Left lung (tissue), 10 donors: ENCODE data around the gene PDHA1. TPM values are rescaled to one million over a fixed set of nuclear protein-coding genes. Genes with fewer than 3 reads are reported as not detected.

Experiments used
- ATAC-seq: fragments of 200-7000 bp; cut with Tn5 transposase; one replicate; pipeline ENCODE4 v1.9.1; 2020; ENCODE audit warnings: moderate library complexity
- DNase-seq, 4 donors: peaks; one replicate each; pipeline ENCODE4 v3.0.0-alpha.2; 2013 to 2020
- H3K27ac ChIP-seq, 2 donors: fragments of 200-600 bp; sonication (generic) in 1 of 2; one replicate each; pipeline versions ENCODE4 v1.5.0 to v1.8.0; 2020 to 2021
- H3K27me3 ChIP-seq, 2 donors: fragments of 200-600 bp; sonication (generic) in 1 of 2; one replicate each; pipeline versions ENCODE4 v1.5.0 to v1.8.0; 2020 to 2021
- H3K36me3 ChIP-seq, 2 donors: fragments of 200-600 bp; sonication (generic) in 1 of 2; one replicate each; pipeline versions ENCODE4 v1.5.0 to v1.8.0; 2020 to 2021
- H3K4me1 ChIP-seq, 2 donors: fragments of 200-600 bp; one replicate each; pipeline ENCODE4 v1.8.0; 2021
- H3K4me3 ChIP-seq, 2 donors: fragments of 200-600 bp; sonication (generic) in 1 of 2; one replicate each; pipeline versions ENCODE4 v1.5.0 to v1.8.0; 2020 to 2021; ENCODE audit warnings: mild to moderate bottlenecking in 1 of 2
- H3K9me3 ChIP-seq, 2 donors: fragments of 200-600 bp; sonication (generic) in 1 of 2; one replicate each; pipeline versions ENCODE4 v1.5.0 to v1.8.0; 2020 to 2021
- CTCF ChIP-seq, 2 donors: fragments of 200-600 bp; sonication (generic) in 1 of 2; IDR thresholded peaks; one replicate each; pipeline versions ENCODE4 v1.5.0 to v1.8.0; 2021; ENCODE audit warnings: antibody characterized with exemption in 2 of 2
- intact Hi-C, 2 donors: fragments of 100-400 bp; cut with DNase I; formaldehyde crosslinking; loops; one replicate each; pipeline versions ENCODE4 v1.11.2 to v1.14.2; 2022
- polyA plus RNA-seq, 6 donors: library from polyadenylated mRNA; unstranded; fragments of 120-200 nt; gene quantifications; one replicate each; pipeline ENCODE4 v1.2.1, GENCODE V29; 2013; ENCODE audit not compliant: insufficient read length in 6 of 6
- total RNA-seq, 2 donors: library from RNA; stranded (reverse); fragmentation: NEBNext Ultra II Directional; extraction: Animal tissue kit (Norgen Biotek cat#: 25700); gene quantifications; one replicate each; pipeline ENCODE4 v1.2.1, GENCODE V29; 2021
- donor health status: DM: no; HTN: yes; CAD: no.
- donor health status: DM: no; HTN: no; CAD: no.

PDHA1 gene
- total and polyA plus RNA-seq, 8 donors, result 120 to 170 (median 152) TPM

- Histone ChIP-seq H3K27ac (no peak overlapping the region), H3K4me1 (peaks cover 0 to 12% of the 10 kb centered on the region in 2 donors), H3K27me3 (peaks cover 0 to 4% of the 10 kb centered on the region in 2 donors), H3K9me3 (no peaks in the 10 kb centered on the region), H3K4me3 (peak overlapping the region; percentile 53 to 72), H3K36me3 (peaks cover 0 to under 1% of the 10 kb centered on the region in 2 donors)
- DNase-seq (peak in 1 of 4 donors; percentile 20), ATAC-seq (peak; percentile 11)
- no peak for TF ChIP-seq CTCF (IDR thresholded peaks at IDR 0.05)
- intact Hi-C loops, result no loop called here
These were observed 934 bp downstream of the PDHA1 start for GRCh38 chrX:19344661-19345060.

- peaks cover 0 to 12% of the 10 kb centered on the region in 2 donors for H3K4me1 ChIP-seq
- DNase-seq, result no peak
- no peak overlapping the region for H3K27ac ChIP-seq
- no peak for TF ChIP-seq CTCF (IDR thresholded peaks at IDR 0.05)
- no peak for ATAC-seq
- peaks cover 0 to 32% of the 10 kb centered on the region in 2 donors for H3K36me3 ChIP-seq
- intact Hi-C loops, result no loop called here
- H3K27me3 ChIP-seq, result peaks cover 0 to 4% of the 10 kb centered on the region in 2 donors
- H3K4me3 ChIP-seq, result no peak overlapping the region
- H3K9me3 ChIP-seq, result no peaks in the 10 kb centered on the region
These were observed 4.2 kb downstream of the PDHA1 start for GRCh38 chrX:19347916-19348315.

- peaks cover 0 to 12% of the 10 kb centered on the region in 2 donors for H3K4me1 ChIP-seq
- peaks cover 0 to 46% of the 10 kb centered on the region in 2 donors for H3K36me3 ChIP-seq
- H3K9me3 ChIP-seq, result no peaks in the 10 kb centered on the region
- peaks cover 0 to 4% of the 10 kb centered on the region in 2 donors for H3K27me3 ChIP-seq
- intact Hi-C loops, result no loop called here
- H3K4me3 ChIP-seq, result no peak overlapping the region
- no peak overlapping the region for H3K27ac ChIP-seq
- ATAC-seq (no peak), DNase-seq (no peak)
- TF ChIP-seq CTCF (IDR thresholded peaks at IDR 0.05), result no peak
These were observed 5.5 kb downstream of the PDHA1 start for GRCh38 chrX:19349264-19349663.

GRCh38 chrX:19350941-19351384 is 7.2 kb downstream of the PDHA1 start:
- DNase-seq, result no peak
- ATAC-seq, result no peak
- Histone ChIP-seq H3K27me3 (peaks cover 0 to 4% of the 10 kb centered on the region in 2 donors), H3K9me3 (no peaks in the 10 kb centered on the region), H3K4me3 (no peak overlapping the region), H3K4me1 (peaks cover 0 to 7% of the 10 kb centered on the region in 2 donors), H3K27ac (peak overlapping the region in 1 of 2 donors; percentile 53), H3K36me3 (peaks cover 0 to 63% of the 10 kb centered on the region in 2 donors)
- TF ChIP-seq CTCF (IDR thresholded peaks at IDR 0.05), result no peak
- intact Hi-C loops, result no loop called here

GRCh38 chrX:19354625-19355024 is 10.9 kb downstream of the PDHA1 start:
- intact Hi-C loops, result no loop called here
- no peaks in the 10 kb centered on the region for H3K4me1 ChIP-seq
- H3K4me3 ChIP-seq, result no peak overlapping the region
- no peak for TF ChIP-seq CTCF (IDR thresholded peaks at IDR 0.05)
- peaks cover 0 to 98% of the 10 kb centered on the region in 2 donors for H3K36me3 ChIP-seq
- ATAC-seq (no peak), DNase-seq (no peak)
- no peaks in the 10 kb centered on the region for H3K27me3 ChIP-seq
- no peaks in the 10 kb centered on the region for H3K9me3 ChIP-seq
- no peak overlapping the region for H3K27ac ChIP-seq
